GM21737 (cell line): ENCODE results near the gene AKT1.
"Not testable (repeated sequence)": the region's sequence is repeated elsewhere in the genome, so short reads cannot be mapped to it uniquely, and the experiment has no call there.

Experiments
- ATAC-seq: cut with Tn5 transposase; IDR thresholded peaks from one replicate; pipeline ENCODE4 v1.9.1; 2021; ENCODE audit warnings: mild to moderate bottlenecking, moderate library complexity; ENCODE audit not compliant: unreplicated experiment

The AKT1 gene

GRCh38 chr14:104741108-104741802 is 54.3 kb downstream of the AKT1 start:
- ATAC-seq: no peak

GRCh38 chr14:104739546-104740516 is 55.7 kb downstream of the AKT1 start:
- no peak for ATAC-seq

GRCh38 chr14:104739026-104739425 is 56.5 kb downstream of the AKT1 start:
- no peak for ATAC-seq

- ATAC-seq: no peak
Measured at GRCh38 chr14:104738375-104739019, 57.1 kb downstream of the AKT1 start.

GRCh38 chr14:104735830-104736642 is 59.5 kb downstream of the AKT1 start:
- no peak for ATAC-seq

- ATAC-seq: no peak
Measured at GRCh38 chr14:104734991-104735779, 60.4 kb downstream of the AKT1 start.

GRCh38 chr14:104734601-104734990 is 61.0 kb downstream of the AKT1 start:
- no peak for ATAC-seq

GRCh38 chr14:104734051-104734587 is 61.4 kb downstream of the AKT1 start:
- no peak for ATAC-seq

GRCh38 chr14:104732931-104733681 is 62.4 kb downstream of the AKT1 start:
- ATAC-seq: no peak

GRCh38 chr14:104732355-104732804 is 63.2 kb downstream of the AKT1 start:
- no peak for ATAC-seq

GRCh38 chr14:104731320-104732294 is 63.9 kb downstream of the AKT1 start:
- ATAC-seq: no peak

GRCh38 chr14:104730487-104730886 is 65.1 kb downstream of the AKT1 start:
- ATAC-seq: no peak

GRCh38 chr14:104729835-104730181 is 65.7 kb downstream of the AKT1 start:
- ATAC-seq: no peak

- ATAC-seq: not testable (repeated sequence)
Measured at GRCh38 chr14:104729176-104729834, 66.2 kb downstream of the AKT1 start.

- ATAC-seq: no peak
Measured at GRCh38 chr14:104728631-104729030, 66.9 kb downstream of the AKT1 start.

GRCh38 chr14:104726600-104727451 is 68.7 kb downstream of the AKT1 start:
- no peak for ATAC-seq
